ENCODE measurements around the gene ERC1.
A peak's percentile ranks its signal among the peaks of the same experiment; 100 is the strongest.

ERC1 gene

DNA sequence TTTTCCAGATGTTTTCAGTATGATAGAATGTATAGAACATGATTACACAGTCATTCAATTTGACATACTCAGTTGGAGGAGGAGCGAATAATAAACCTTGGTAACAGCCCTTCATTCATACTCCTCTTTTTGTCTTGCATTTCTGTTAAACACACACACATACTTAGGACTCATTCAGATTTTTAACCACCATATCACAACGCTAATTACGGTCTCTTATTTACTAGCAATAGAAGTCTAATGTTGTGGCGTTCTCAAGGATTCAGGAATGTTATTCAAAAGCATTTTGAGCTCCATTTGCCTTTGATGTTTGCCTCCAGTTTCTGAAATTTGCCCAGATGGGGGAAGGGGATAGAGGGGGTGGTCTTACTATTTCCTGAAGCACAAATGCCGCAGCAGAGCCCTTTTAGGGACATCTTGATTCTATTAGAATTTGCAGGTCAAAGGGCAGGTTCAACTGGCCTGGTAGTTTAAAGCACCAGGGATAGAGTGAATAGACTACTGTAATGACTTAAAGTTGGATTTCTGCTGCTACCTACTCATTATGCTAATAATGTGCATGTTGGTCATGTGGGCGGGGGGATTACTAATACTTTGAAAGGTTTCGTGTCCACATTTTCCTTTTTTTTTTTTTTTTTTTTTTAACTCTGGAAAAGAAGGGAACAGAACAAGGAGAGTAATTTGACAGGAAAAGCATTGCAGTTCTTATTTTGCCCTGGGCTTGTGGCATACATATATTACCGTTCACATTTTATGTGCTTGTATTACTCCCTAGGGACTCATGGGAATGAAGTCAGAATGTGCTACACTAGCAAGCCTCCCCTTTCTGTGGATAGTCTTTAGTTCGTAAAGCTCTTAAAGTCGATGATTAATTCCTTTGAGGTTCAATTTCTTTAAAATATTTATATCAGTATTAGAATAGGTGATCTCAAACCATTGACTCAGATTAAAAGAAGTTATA, 376.6 kb downstream of the ERC1 start:
- no peak for DNase-seq

GRCh38 chr12:1369460-1369859, 378.4 kb downstream of the ERC1 start:
- no peak for DNase-seq

- DNase-seq, result no peak
Observed at GRCh38 chr12:1369938-1370500, 379.0 kb downstream of the ERC1 start.

DNA sequence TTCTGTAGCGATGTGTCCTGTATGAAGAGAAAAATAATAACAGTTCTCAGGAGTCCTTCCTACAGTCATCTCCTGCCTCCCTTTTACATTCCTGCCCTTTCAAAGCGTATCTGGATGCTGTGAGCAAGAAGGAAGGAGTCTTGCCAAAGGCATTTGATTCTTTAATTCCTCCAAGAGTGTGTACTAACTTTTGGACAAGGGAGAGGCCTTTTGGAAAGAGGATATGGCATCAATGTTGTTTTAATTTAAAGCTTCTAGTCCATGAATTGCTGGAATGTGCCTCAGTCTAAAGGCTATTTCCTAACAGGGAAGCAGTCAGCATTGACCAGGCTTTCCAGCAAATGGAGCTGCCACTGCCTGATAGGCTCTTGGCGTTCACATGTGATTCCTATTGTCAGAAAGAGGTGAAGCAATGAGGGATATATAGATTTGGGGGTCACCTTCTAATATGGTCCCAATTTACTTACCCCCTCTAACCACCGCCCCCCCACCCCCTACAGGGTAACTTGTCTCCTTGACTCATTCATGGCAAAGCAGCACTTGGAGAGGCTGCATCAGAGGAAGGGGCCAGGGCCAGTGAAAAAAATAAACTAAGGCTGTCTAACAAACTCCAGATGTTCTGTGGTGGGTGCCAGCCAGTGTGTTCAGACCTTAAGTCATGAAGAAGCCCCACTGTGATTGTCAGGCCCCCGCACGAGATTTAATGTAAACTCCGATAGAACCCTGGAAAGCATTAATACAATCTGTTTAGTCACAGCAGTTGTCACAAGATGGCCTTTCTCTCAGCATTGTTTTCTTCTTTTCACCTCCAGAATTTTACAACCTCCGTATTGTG, 383.1 kb downstream of the ERC1 start:
- no peak for DNase-seq

GRCh38 chr12:1375323-1375722, 384.3 kb downstream of the ERC1 start:
- no peak for DNase-seq

DNA sequence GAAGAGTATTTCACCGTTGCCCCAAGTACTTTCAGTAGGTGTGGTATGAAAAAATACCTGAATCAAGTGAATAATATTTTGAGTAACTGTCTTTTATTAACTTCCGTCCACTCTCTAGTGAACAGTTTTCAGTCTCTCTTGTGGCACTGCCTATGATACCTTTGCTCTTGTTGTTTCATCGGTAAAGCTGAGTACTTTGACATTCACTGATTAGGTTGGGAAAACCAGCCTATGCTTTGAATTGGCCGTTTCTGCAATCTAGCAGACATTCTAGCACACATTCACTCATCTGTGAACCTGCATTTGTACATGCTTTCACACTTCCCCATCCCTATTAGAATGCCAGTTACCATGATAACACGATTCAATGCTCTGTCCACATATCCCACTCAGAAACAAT, 386.1 kb downstream of the ERC1 start:
- no peak for DNase-seq

- DNase-seq, result no peak
Observed at GRCh38 chr12:1377681-1378080, 386.7 kb downstream of the ERC1 start.

DNA sequence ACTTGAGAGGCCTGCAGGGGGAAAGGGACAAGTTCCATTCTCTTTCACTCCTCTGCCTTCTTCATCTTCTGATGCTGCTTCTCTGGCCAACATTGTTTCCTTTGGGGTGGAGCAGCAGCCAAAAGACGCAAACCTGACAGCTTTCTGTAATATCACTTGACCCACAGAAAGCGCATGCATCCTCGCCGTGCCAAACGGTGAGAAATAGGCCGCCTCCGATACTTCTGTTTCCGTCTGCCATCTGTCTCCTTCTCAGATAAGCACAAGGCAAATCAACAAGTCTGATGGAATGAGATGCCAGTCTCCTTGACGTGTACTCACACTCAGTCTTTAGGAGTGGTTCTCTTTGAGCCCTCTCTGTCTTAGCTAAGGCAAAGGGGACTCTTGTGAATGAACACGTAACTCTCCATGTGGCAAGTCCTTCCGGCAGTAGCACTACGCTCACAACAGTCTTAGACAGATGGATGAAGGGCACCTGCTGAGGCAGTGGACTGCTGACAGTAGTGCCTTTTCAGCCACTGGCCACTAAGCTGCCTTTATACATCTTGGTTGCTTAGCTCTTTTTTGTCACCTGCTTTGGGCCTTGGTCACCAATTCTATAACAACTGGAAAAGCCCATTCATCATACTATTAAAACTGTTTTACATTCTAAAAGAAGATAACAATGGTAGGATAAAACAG, 389.3 kb downstream of the ERC1 start:
- no peak for DNase-seq

DNA sequence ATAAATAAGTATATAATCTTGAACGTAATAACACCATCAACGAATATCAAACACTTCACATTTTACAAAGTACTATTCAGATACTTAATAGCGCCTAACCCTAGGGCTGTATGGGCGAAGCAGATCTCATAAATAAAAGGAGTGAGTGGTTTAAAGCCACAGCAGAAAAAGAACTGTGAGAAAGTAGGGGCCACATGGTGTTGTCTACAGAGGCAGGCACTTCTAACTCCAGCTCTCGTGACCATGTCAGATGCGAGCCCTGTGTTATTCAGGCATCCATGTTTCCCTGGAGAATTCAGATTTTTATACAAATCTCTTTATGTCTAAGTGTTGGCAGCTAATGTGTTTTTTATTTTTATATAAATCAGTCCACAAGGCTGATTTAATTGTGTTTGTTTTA, 391.1 kb downstream of the ERC1 start:
- DNase-seq, result no peak

DNA sequence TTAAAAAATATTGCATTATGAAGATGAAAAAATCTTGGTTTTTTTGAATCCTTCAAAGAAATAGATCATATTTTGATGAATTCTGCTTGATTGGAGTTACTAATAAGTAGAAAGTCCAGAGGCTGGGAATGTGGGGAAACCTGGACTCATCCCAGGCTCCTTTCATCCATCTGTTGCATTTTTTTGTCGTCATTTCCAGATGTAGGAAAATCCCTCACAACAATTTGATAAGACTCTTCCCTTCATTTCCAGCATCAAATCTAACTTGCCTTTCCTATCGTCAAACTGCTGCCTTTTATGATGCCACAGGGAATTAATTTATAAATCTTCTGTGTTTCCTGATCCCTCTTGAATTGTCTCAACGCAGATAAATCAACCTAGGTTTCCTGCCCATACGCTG, 391.8 kb downstream of the ERC1 start:
- DNase-seq, result no peak

- no peak for DNase-seq
Observed at GRCh38 chr12:1383758-1384157, 392.7 kb downstream of the ERC1 start.

DNA sequence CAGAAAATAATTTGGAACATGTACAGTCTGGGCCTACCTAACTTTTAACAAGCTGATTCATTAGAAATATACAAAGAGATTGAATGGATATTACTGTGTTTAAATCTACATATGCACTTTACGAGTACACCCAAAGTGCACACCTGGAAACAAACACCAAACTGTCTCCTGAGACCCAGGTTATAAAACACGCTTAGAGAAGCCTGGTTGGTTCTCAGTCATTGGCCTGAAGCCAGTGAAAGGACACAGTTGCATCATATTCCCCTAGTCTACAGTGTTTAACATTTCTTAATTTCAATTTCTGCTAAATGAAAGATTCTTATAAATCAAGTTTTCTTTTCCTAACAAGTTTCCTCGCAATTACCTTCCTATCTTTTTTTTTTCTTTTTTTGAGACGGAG, 393.9 kb downstream of the ERC1 start:
- no peak for DNase-seq

GRCh38 chr12:1391722-1392121, 400.7 kb downstream of the ERC1 start:
- peak; percentile 8 for DNase-seq

DNA sequence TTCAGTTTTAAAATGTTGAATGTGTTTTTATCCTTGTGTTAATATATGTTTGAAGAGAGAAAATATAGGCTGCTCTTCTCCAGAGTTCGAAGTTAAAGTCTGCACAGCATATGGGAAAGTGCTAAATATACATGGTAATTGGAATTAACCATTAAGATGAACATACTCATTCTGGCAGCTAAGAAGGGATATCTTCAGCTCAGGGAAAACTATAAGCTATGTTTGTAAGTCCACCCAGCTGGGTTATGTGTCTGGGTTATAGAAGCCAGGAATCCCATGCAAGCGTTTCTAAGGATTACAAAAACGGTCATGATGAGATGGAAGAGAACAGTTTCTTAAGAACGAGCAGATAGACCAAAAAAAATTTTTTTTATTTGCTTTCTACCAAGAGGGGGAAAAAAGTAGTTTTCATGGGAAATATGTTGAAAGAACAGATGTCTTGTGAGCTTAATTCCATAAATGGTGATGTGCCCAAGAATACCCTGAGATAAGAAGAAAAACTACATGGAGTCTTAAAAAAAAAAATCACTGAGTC, 404.5 kb downstream of the ERC1 start:
- DNase-seq, result no peak

- DNase-seq, result no peak
Observed at GRCh38 chr12:1398673-1399072, 407.6 kb downstream of the ERC1 start.

DNA sequence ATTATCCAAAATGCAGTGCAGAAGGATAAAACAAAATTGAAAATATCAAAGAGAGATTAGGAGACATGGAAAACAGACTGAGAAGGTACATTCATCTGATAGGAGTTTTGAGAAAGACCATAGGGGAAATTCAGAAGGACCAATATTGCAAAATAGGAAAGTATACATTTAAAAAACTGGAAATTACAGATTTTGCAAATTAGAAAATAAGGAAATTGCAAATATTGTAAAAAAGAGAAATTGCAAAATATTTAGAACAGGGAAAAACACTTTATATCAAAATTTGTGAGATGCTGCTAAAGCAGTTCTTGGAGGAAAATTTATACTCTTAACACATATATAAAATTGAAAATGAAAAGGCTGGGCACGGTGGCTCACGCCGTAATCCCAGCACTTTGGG, 410.9 kb downstream of the ERC1 start:
- no peak for DNase-seq

DNA sequence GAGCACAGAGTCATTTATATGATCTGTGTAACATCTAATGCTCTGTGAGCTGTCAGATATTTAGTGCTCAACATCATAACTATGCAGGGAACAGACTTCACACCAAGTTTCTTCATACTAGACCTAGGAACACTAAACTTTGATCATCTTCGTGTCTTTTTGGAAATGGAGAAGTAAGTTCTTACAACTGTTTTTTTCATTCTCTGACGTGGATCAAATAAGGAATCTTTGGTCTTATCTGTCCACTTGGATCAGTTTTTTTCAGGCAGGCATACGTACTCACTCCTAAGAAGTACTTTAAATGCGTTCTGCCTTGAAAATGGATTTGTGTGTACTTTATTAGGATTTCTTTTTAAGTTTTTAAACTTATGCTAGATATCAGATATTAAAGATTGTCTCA, 412.4 kb downstream of the ERC1 start:
- no peak for DNase-seq

GRCh38 chr12:1405619-1406018, 414.6 kb downstream of the ERC1 start:
- DNase-seq, result no peak

DNA sequence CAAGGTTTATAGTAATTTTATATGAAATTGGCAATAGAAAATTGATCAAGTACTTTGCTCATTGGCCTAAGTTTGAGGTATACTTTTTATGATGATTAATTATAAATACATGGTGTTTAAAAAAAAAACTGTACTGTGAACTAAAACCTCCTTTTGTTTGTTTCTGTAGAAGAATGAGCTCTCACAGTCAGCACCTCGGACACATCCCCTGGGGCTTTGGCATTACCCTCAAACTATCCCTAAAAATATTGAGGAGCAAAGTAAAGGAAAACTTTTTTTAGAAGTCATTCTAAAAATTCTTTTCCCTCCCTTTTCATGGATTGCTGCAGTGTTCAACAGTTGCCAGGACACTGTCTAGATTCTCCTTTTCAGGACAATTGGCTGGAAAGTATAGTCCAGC, 419.8 kb downstream of the ERC1 start:
- DNase-seq, result no peak

DNA sequence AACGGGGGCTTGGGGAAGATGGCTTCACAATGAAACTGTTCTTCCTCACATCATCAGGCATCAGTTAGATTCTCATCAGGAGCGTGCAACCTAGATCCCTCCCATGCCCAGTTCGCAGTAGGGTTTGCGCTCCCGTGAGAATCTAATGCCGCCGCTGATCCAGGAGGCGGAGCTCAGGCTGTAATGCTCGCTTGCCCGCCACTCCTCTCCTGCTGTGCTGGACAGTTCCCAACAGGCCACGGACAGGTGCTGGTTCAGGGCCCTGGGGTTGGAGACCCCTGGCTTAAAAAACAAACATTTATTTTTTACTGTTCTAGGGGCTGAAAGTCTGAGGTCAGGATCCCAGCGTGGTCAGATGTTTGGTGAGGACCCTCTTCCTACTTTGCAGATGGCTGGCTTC, 422.9 kb downstream of the ERC1 start:
- no peak for DNase-seq

DNA sequence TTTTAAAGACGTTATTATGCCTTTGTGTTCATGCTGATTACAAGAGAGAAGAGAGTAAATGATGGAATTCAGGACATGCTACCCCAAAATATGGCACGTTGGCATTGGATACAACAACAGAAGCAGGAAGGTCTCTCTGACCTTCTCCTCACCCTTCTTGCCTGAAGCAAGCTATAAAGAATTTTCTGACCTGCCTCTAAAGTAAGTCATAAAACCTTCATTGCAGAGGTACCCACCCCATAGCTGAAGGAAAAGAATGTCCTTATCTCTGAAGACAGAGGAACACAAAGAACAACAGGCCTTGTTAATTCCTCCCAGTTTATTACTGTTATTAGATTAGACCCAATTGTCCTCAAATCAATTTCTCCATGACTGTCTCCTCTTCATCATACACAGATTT, 427.1 kb downstream of the ERC1 start:
- no peak for DNase-seq

DNA sequence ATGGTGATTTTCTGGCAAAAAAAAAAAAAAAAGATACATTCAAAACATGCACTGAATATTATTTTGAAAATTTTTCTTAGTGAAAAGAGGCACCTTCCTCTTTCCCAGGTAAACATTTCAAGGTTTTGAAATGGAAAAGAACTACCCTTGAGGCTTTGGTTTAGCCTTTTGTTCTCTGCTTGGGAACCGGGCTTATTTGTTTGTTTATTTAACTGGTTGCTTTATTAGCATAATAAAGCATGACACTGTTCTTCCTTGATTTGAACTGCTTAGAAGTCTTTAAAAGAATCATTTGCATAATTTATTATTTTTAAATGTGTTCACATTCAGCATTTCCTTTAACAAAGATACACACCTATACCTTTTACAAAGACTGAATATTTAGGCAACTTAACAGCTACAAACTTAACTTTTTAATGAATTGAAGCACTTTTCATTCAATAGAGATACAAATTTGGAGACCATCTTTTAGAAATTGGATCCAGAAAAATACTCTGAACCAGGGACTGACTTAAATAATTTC, 428.9 kb downstream of the ERC1 start:
- no peak for DNase-seq

Measured in NCI-H1092 treated with DMSO at 0.1 percent for 48 hours (cell line).